Cardiac muscle cell (in vitro differentiated cells and primary cell): ENCODE data around the gene PRKCG. TPM values are rescaled to one million over a fixed set of nuclear protein-coding genes. Genes with fewer than 3 reads are reported as not detected.

Experiments
- DNase-seq, 2 donors: peaks; one replicate each; pipeline versions ENCODE4 v3.0.0 to v3.0.0-alpha.2; 2010 to 2017; ENCODE audit warnings: low read depth in 1 of 2, low spot score in 1 of 2
- H3K27ac ChIP-seq: fragments of 200-600 bp; sonication (generic); 2 replicates; pipeline ENCODE4 v1.5.1; 2016
- H3K27me3 ChIP-seq: fragments of 200-600 bp; sonication (generic); 2 replicates; pipeline ENCODE4 v1.6.0; 2016; ENCODE audit warnings: control low read depth
- H3K36me3 ChIP-seq: fragments of 200-600 bp; sonication (generic); 2 replicates; pipeline ENCODE4 v1.5.1; 2016; ENCODE audit warnings: control low read depth
- H3K4me1 ChIP-seq: fragments of 200-600 bp; sonication (generic); 2 replicates; pipeline ENCODE4 v1.8.1; 2017; ENCODE audit warnings: low read depth, mild to moderate bottlenecking, mixed run types
- H3K4me3 ChIP-seq: fragments of 200-600 bp; sonication (generic); 2 replicates; pipeline ENCODE4 v1.5.1; 2016; ENCODE audit warnings: mild to moderate bottlenecking
- H3K9me3 ChIP-seq: fragments of 200-600 bp; sonication (generic); 2 replicates; pipeline ENCODE4 v1.5.1; 2017; ENCODE audit warnings: low read depth, mild to moderate bottlenecking, control low read depth
- polyA plus RNA-seq: library from polyadenylated mRNA; unstranded; fragments of >200 nt; fragmentation: Nextera tagmentation; extraction: Ambion mirVana; gene quantifications from 2 replicates; pipeline ENCODE4 v1.2.1, GENCODE V29; 2016
- total RNA-seq: library from RNA; depleted of rRNA; stranded (reverse); fragments of >200 nt; gene quantifications from 2 replicates; pipeline ENCODE4 v1.2.3, GENCODE V29; 2016
- TF ChIP-seq, protein P1 (sequence below): IDR thresholded peaks from 2 replicates; pipeline ENCODE4 v1.5.1; 2012; ENCODE audit warnings: low read depth, mild to moderate bottlenecking, low read length

The PRKCG gene
- total and polyA plus RNA-seq, 2 experiments from 2014 or later: 3.2 to 4.3 TPM

DNA sequence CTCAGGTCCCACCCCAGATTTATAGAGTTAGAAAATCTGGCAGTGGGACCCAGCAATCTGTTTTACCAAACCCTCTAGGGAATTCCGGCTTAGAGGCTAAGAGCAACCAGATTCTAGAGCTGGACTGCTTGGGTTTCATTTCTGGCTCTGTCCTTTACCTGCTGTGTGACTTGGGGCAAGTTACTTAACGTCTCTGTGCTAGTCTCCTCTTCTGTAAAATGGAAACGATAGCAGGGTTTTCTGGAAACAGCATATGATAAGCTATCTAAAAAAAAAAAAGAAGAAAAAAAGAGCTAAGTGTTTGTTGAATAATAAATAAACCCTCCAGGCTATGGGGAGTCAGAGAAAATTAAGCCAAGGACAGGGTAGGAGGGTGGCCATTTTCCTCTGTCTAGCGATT is 15.5 kb downstream of the PRKCG start:
- Histone ChIP-seq H3K27me3 (peaks cover 12% of the 10 kb centered on the region), H3K27ac (no peak overlapping the region), H3K4me3 (no peak overlapping the region)

DNA sequence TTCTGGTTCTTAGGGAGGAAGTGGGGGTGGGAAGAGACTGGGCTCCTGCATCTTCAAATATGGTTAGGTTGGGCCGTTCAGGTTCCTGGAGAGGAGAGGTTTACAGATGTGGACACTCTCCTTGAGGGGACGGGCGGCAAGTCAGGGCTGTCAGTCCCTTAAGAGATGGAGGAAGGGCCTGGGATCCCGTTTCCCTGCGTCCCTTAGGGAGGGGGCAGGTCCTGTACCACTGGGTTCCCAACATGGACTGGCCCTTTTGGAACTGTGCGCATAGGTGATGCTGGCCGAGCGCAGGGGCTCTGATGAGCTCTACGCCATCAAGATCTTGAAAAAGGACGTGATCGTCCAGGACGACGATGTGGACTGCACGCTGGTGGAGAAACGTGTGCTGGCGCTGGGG is 16.2 kb downstream of the PRKCG start:
- Histone ChIP-seq H3K4me3 (no peak overlapping the region), H3K4me1 (no peaks in the 10 kb centered on the region), H3K9me3 (no peaks in the 10 kb centered on the region), H3K27ac (no peak overlapping the region), H3K36me3 (no peaks in the 10 kb centered on the region), H3K27me3 (peaks cover 12% of the 10 kb centered on the region)
- TF ChIP-seq, protein P1, sequence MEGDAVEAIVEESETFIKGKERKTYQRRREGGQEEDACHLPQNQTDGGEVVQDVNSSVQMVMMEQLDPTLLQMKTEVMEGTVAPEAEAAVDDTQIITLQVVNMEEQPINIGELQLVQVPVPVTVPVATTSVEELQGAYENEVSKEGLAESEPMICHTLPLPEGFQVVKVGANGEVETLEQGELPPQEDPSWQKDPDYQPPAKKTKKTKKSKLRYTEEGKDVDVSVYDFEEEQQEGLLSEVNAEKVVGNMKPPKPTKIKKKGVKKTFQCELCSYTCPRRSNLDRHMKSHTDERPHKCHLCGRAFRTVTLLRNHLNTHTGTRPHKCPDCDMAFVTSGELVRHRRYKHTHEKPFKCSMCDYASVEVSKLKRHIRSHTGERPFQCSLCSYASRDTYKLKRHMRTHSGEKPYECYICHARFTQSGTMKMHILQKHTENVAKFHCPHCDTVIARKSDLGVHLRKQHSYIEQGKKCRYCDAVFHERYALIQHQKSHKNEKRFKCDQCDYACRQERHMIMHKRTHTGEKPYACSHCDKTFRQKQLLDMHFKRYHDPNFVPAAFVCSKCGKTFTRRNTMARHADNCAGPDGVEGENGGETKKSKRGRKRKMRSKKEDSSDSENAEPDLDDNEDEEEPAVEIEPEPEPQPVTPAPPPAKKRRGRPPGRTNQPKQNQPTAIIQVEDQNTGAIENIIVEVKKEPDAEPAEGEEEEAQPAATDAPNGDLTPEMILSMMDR: no peak
- no peak for DNase-seq

More for the DNA sequence above, 15.5 kb downstream of the PRKCG start:
- H3K36me3 ChIP-seq: no peaks in the 10 kb centered on the region
- H3K4me1 ChIP-seq: no peaks in the 10 kb centered on the region
- H3K9me3 ChIP-seq: no peaks in the 10 kb centered on the region
- TF ChIP-seq, protein P1: no peak
- no peak for DNase-seq

DNA sequence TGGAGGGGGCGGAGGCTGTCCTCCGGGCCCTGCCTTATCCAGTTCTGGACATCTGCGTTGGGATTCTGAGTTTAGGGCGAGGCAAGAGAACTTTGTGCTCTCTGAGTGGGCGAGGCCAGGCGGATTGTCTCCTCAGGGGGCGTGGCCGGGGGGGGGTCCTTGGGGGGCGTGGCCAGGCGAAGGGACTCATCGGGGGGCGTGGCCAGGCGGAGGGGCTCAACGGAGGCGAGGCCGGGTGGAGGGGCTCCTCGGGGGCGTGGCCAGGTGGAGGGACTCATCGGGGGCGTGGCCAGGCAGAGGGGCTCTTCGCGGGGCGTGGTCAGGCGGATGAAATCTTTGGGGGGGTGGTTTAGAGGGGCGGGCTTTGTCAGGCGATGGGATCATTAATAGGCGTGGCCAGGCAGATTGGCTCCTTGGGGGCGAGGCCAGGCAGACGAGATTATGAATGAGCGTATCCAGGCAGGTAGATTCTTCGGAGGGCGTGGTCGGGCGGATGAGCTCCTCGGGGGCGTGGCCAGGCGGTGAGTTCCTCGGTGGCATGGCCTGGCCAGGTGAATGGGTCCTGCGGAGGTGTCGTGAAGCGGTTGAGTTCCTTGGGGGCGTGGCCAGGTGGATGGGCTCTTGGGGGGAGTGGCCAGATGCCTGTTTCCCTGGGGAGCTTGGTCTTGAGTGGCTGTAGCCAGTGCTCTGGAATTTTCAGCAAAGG is 16.8 kb downstream of the PRKCG start:
- H3K36me3 ChIP-seq: no peaks in the 10 kb centered on the region
- no peak overlapping the region for H3K27ac ChIP-seq
- H3K27me3 ChIP-seq: peaks cover 12% of the 10 kb centered on the region
- H3K4me3 ChIP-seq: no peak overlapping the region
- no peaks in the 10 kb centered on the region for H3K9me3 ChIP-seq
- DNase-seq: no peak
- no peaks in the 10 kb centered on the region for H3K4me1 ChIP-seq
- TF ChIP-seq, protein P1: no peak

DNA sequence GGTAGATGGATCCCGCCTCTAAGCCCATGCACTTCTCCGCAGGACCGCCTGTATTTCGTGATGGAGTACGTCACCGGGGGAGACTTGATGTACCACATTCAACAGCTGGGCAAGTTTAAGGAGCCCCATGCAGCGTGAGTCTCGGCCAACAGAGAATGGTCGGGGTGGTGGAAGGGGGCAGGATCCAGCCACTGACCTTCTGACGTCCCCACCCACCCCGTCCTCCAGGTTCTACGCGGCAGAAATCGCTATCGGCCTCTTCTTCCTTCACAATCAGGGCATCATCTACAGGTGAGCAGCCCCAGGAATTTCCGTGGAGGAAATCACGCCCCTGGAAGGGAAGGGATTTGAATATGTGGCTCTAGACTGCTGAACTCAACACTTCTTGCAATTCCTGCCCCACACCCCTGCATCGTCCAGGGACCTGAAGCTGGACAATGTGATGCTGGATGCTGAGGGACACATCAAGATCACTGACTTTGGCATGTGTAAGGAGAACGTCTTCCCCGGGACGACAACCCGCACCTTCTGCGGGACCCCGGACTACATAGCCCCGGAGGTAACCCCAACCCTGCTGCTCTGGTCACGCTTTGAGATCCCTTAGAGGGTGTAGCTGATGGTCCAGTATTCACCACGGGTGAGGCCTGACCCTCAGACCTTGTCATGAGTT is 18.3 kb downstream of the PRKCG start:
- Histone ChIP-seq H3K4me1 (no peaks in the 10 kb centered on the region), H3K27me3 (peaks cover 25% of the 10 kb centered on the region), H3K27ac (no peak overlapping the region), H3K9me3 (no peaks in the 10 kb centered on the region), H3K4me3 (no peak overlapping the region), H3K36me3 (no peaks in the 10 kb centered on the region)
- TF ChIP-seq, protein P1: no peak
- no peak for DNase-seq

DNA sequence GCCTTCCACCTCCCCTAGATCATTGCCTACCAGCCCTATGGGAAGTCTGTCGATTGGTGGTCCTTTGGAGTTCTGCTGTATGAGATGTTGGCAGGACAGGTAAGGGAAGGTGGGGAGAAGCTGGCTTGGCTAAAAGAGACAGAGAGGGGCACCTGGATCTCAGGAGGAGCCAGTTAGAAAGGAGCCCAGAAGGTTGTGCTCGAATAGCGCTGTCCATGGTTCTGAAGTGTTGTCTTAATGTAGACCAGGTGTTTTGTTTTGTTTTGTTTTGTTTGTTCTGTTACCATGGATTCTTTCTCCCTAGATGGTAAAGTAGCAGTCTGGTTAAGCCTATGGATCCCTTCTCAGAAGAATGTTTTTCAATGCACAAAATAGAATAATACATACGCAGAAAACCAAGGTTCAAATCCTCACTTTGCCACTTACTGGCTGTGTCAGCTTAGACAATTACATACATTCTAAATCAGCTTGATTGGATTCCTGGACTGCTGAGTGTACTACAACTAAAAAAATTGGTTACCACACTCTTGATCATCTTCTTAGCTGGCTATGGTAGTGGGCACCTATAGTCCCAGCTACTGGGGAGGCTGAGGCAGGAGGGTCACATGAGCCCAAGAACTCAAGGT is 21.2 kb downstream of the PRKCG start:
- DNase-seq: peak; percentile 56 to 91

More for the DNA sequence above, 21.2 kb downstream of the PRKCG start:
- Histone ChIP-seq H3K27me3 (peaks cover 44% of the 10 kb centered on the region), H3K27ac (no peak overlapping the region), H3K9me3 (no peaks in the 10 kb centered on the region), H3K4me1 (no peaks in the 10 kb centered on the region), H3K4me3 (no peak overlapping the region), H3K36me3 (no peaks in the 10 kb centered on the region)
- TF ChIP-seq, protein P1: no peak
